Measurements from ENCODE around the gene EPRS1. TPM values are rescaled to one million over a fixed set of nuclear protein-coding genes. Genes with fewer than 3 reads are reported as not detected.

EPRS1 gene
- total and polyA plus RNA-seq, 2 of the 13 experiments (the other 11 are each of a cell fraction or from before 2014, with no cell fraction given), result 86.1 to 124 TPM

DNA sequence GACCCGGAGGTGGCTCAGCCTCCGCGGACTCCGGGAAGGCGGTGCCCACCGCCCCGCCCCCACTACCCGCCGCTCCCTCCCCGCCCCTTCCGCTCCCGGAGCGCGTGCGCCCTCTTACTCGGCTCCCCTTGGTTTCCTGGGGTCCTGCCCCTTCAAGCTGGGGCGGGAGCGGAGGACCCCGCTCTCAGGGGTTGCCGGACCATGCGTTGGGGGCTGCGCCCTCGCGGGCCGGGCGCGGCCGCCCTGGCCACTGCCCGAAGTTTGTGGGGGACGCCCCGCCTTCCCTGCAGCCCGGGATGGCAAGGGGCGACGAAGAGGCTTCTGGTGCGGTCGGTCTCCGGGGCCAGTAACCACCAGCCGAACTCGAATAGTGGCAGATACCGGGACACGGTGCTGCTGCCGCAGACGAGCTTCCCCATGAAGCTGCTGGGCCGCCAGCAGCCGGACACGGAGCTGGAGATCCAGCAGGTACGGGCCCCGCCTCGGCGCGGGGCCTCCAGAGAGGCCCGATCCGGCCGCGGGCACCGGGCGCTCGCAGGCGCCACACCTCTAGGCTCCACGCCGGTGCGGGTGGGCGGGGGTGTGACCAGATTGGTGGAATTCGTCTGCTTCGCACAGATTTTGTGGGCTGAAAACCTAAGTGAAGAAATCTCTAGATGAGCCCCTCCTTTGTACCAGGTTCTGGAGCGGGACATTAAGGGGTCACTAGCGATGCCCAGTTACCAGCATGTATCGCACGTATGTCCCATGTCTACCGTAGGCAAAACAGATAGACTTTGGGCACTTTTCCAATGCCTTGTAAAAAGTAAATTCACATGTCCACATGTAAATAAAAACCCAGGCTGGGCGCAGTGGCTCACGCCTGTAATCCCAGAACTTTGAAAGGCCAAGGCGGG is 48.0 kb upstream of the EPRS1 start, which contains the start of gene IARS2 (continued):
- TF ChIP-seq, protein P1, sequence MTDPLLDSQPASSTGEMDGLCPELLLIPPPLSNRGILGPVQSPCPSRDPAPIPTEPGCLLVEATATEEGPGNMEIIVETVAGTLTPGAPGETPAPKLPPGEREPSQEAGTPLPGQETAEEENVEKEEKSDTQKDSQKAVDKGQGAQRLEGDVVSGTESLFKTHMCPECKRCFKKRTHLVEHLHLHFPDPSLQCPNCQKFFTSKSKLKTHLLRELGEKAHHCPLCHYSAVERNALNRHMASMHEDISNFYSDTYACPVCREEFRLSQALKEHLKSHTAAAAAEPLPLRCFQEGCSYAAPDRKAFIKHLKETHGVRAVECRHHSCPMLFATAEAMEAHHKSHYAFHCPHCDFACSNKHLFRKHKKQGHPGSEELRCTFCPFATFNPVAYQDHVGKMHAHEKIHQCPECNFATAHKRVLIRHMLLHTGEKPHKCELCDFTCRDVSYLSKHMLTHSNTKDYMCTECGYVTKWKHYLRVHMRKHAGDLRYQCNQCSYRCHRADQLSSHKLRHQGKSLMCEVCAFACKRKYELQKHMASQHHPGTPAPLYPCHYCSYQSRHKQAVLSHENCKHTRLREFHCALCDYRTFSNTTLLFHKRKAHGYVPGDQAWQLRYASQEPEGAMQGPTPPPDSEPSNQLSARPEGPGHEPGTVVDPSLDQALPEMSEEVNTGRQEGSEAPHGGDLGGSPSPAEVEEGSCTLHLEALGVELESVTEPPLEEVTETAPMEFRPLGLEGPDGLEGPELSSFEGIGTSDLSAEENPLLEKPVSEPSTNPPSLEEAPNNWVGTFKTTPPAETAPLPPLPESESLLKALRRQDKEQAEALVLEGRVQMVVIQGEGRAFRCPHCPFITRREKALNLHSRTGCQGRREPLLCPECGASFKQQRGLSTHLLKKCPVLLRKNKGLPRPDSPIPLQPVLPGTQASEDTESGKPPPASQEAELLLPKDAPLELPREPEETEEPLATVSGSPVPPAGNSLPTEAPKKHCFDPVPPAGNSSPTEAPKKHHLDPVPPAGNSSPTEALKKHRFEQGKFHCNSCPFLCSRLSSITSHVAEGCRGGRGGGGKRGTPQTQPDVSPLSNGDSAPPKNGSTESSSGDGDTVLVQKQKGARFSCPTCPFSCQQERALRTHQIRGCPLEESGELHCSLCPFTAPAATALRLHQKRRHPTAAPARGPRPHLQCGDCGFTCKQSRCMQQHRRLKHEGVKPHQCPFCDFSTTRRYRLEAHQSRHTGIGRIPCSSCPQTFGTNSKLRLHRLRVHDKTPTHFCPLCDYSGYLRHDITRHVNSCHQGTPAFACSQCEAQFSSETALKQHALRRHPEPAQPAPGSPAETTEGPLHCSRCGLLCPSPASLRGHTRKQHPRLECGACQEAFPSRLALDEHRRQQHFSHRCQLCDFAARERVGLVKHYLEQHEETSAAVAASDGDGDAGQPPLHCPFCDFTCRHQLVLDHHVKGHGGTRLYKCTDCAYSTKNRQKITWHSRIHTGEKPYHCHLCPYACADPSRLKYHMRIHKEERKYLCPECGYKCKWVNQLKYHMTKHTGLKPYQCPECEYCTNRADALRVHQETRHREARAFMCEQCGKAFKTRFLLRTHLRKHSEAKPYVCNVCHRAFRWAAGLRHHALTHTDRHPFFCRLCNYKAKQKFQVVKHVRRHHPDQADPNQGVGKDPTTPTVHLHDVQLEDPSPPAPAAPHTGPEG (CRISPR knock-in tag; IDR thresholded peaks at IDR 0.05), result peak; percentile 63; the same call in 1 of the 2 replicates
- TF ChIP-seq FOSL2 (CRISPR knock-in tag; IDR thresholded peaks at IDR 0.05) (peak; percentile 4; the same call in 1 of the 2 replicates), ZFP1 (CRISPR knock-in tag; IDR thresholded peaks at IDR 0.05) (no peak), MTF1 (CRISPR knock-in tag; IDR thresholded peaks at IDR 0.05) (no peak), FOXP1 (IDR thresholded peaks at IDR 0.05) (no peak), FOXP1 (CRISPR knock-in tag; IDR thresholded peaks at IDR 0.05) (0 out of 2 replicates have a peak, but pooled peaks have one; percentile 3), ETV6 (CRISPR knock-in tag; conservative IDR thresholded peaks at IDR 0.05) (0 out of 2 replicates have a peak, but pooled peaks have one; percentile 35), HES4 (CRISPR knock-in tag; IDR thresholded peaks at IDR 0.05; ENCODE audit: borderline replicate concordance) (no peak; the same call in 1 of the 2 replicates), ZNF235 (CRISPR knock-in tag; IDR thresholded peaks at IDR 0.05; ENCODE audit: borderline replicate concordance) (0 out of 2 replicates have a peak, but pooled peaks have one; percentile 68)
- TF ChIP-seq, protein P2, sequence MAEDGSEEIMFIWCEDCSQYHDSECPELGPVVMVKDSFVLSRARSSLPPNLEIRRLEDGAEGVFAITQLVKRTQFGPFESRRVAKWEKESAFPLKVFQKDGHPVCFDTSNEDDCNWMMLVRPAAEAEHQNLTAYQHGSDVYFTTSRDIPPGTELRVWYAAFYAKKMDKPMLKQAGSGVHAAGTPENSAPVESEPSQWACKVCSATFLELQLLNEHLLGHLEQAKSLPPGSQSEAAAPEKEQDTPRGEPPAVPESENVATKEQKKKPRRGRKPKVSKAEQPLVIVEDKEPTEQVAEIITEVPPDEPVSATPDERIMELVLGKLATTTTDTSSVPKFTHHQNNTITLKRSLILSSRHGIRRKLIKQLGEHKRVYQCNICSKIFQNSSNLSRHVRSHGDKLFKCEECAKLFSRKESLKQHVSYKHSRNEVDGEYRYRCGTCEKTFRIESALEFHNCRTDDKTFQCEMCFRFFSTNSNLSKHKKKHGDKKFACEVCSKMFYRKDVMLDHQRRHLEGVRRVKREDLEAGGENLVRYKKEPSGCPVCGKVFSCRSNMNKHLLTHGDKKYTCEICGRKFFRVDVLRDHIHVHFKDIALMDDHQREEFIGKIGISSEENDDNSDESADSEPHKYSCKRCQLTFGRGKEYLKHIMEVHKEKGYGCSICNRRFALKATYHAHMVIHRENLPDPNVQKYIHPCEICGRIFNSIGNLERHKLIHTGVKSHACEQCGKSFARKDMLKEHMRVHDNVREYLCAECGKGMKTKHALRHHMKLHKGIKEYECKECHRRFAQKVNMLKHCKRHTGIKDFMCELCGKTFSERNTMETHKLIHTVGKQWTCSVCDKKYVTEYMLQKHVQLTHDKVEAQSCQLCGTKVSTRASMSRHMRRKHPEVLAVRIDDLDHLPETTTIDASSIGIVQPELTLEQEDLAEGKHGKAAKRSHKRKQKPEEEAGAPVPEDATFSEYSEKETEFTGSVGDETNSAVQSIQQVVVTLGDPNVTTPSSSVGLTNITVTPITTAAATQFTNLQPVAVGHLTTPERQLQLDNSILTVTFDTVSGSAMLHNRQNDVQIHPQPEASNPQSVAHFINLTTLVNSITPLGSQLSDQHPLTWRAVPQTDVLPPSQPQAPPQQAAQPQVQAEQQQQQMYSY (CRISPR knock-in tag; IDR thresholded peaks at IDR 0.05), result peak; percentile 97; the same call in 1 of the 2 replicates
- TF ChIP-seq, protein P3, sequence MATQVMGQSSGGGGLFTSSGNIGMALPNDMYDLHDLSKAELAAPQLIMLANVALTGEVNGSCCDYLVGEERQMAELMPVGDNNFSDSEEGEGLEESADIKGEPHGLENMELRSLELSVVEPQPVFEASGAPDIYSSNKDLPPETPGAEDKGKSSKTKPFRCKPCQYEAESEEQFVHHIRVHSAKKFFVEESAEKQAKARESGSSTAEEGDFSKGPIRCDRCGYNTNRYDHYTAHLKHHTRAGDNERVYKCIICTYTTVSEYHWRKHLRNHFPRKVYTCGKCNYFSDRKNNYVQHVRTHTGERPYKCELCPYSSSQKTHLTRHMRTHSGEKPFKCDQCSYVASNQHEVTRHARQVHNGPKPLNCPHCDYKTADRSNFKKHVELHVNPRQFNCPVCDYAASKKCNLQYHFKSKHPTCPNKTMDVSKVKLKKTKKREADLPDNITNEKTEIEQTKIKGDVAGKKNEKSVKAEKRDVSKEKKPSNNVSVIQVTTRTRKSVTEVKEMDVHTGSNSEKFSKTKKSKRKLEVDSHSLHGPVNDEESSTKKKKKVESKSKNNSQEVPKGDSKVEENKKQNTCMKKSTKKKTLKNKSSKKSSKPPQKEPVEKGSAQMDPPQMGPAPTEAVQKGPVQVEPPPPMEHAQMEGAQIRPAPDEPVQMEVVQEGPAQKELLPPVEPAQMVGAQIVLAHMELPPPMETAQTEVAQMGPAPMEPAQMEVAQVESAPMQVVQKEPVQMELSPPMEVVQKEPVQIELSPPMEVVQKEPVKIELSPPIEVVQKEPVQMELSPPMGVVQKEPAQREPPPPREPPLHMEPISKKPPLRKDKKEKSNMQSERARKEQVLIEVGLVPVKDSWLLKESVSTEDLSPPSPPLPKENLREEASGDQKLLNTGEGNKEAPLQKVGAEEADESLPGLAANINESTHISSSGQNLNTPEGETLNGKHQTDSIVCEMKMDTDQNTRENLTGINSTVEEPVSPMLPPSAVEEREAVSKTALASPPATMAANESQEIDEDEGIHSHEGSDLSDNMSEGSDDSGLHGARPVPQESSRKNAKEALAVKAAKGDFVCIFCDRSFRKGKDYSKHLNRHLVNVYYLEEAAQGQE (IDR thresholded peaks at IDR 0.05; ENCODE audit: borderline replicate concordance in 1 of 2, low read depth in 1 of 2, low read length in 2 of 2), result no peak; a peak in 1 of 4 replicates
- TF ChIP-seq, protein P4, sequence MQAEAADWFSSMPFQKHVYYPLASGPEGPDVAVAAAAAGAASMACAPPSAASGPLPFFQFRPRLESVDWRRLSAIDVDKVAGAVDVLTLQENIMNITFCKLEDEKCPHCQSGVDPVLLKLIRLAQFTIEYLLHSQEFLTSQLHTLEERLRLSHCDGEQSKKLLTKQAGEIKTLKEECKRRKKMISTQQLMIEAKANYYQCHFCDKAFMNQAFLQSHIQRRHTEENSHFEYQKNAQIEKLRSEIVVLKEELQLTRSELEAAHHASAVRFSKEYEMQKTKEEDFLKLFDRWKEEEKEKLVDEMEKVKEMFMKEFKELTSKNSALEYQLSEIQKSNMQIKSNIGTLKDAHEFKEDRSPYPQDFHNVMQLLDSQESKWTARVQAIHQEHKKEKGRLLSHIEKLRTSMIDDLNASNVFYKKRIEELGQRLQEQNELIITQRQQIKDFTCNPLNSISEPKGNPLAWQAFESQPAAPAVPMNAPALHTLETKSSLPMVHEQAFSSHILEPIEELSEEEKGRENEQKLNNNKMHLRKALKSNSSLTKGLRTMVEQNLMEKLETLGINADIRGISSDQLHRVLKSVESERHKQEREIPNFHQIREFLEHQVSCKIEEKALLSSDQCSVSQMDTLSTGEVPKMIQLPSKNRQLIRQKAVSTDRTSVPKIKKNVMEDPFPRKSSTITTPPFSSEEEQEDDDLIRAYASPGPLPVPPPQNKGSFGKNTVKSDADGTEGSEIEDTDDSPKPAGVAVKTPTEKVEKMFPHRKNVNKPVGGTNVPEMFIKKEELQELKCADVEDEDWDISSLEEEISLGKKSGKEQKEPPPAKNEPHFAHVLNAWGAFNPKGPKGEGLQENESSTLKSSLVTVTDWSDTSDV (CRISPR knock-in tag; IDR thresholded peaks at IDR 0.05), result no peak
